GM12872 (cell line): Measurements from ENCODE around the gene TMEM219.

Experiments
- CTCF ChIP-seq: IDR thresholded peaks from 3 replicates; pipeline ENCODE4 v1.5.1; 2011; ENCODE audit warnings: low read depth, mild to moderate bottlenecking, low read length, moderate library complexity; ENCODE audit not compliant: insufficient read depth

Gene TMEM219

GRCh38 chr16:29922326-29922725, 39.6 kb upstream of the TMEM219 start:
- TF ChIP-seq CTCF = no peak

- no peak for TF ChIP-seq CTCF
Measured at GRCh38 chr16:29922986-29923501, 38.8 kb upstream of the TMEM219 start.

- no peak for TF ChIP-seq CTCF
Measured at GRCh38 chr16:29925105-29925756, 36.6 kb upstream of the TMEM219 start.

- TF ChIP-seq CTCF = no peak
Measured at GRCh38 chr16:29925781-29926710, 35.8 kb upstream of the TMEM219 start, which contains the start of gene KCTD13. KCTD13 (minus strand) TSS chr16:29926226; CDS start chr16:29926033, 193 bp downstream.

GRCh38 chr16:29926711-29927052, 35.2 kb upstream of the TMEM219 start:
- TF ChIP-seq CTCF = no peak

GRCh38 chr16:29927070-29927905, 34.6 kb upstream of the TMEM219 start:
- no peak for TF ChIP-seq CTCF
